Breast epithelium (tissue), 3 donors: ENCODE measurements around the gene TTLL11.

Experiments
- POLR2A ChIP-seq: fragments of 450-650 bp; IDR thresholded peaks from one replicate; pipeline ENCODE4 v1.6.1; 2016; ENCODE audit warnings: antibody characterized with exemption, mild to moderate bottlenecking, moderate library complexity
- TF ChIP-seq, protein P1 (sequence below), 3 donors: fragments of 450-650 bp; IDR thresholded peaks; one replicate each; pipeline ENCODE4 v1.5.1; 2016 to 2017; ENCODE audit warnings: antibody characterized with exemption in 3 of 3, mild to moderate bottlenecking in 3 of 3, moderate library complexity in 3 of 3

DNA sequence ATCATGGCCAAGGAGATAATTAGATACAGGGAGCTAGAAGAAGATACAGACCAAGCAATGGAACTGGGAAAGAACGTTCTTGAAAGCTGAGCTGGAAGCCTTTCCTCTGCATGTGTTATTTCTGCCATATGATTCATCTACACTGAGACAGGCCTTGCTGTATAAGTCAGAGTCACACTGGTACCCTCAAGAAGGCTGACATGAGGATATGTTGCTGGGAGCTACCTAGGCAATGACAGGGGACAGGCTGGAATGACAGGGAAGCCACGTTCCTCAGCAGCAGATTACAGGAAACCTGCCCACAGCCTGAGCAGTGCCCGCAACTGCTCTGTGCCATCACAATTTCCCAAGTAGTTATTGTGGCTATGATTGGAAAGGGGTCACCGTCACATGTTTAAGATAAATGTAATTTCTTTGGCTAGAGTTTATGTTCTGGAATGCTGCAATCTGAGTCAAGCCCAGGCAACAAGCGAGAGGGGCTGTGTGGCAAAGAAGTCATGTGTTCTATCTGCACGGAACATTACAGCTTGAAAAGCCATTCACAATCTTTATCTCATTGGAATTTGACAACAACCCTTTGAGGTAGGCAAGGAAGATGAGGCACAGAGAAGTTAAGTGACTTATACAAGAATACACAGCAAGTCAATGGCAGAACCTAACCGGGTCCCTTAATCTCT, 108.2 kb downstream of the TTLL11 start:
- TF ChIP-seq, protein P1, sequence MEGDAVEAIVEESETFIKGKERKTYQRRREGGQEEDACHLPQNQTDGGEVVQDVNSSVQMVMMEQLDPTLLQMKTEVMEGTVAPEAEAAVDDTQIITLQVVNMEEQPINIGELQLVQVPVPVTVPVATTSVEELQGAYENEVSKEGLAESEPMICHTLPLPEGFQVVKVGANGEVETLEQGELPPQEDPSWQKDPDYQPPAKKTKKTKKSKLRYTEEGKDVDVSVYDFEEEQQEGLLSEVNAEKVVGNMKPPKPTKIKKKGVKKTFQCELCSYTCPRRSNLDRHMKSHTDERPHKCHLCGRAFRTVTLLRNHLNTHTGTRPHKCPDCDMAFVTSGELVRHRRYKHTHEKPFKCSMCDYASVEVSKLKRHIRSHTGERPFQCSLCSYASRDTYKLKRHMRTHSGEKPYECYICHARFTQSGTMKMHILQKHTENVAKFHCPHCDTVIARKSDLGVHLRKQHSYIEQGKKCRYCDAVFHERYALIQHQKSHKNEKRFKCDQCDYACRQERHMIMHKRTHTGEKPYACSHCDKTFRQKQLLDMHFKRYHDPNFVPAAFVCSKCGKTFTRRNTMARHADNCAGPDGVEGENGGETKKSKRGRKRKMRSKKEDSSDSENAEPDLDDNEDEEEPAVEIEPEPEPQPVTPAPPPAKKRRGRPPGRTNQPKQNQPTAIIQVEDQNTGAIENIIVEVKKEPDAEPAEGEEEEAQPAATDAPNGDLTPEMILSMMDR (IDR thresholded peaks at IDR 0.05) = no peak
- no peak for TF ChIP-seq POLR2A
